Measurements from ENCODE around the gene SLC7A8. TPM values are rescaled to one million over a fixed set of nuclear protein-coding genes. Genes with fewer than 3 reads are reported as not detected.

The SLC7A8 gene
- total and polyA plus RNA-seq, 2 of the 4 experiments (the other 2 are of a cell fraction): 0.31 TPM; not detected in 1

- Histone ChIP-seq H3K56ac (ENCODE audit: extremely low read depth, insufficient read depth, low read length) (no peak overlapping the region), H4K91ac (ENCODE audit: insufficient read depth, low read depth, low read length) (no peak overlapping the region), H2BK15ac (ENCODE audit: low read depth, low read length) (no peak overlapping the region), H3K18ac (ENCODE audit: low read depth, low read length) (no peak overlapping the region), H3K79me1 (ENCODE audit: low read depth in 1 of 2, low read length in 2 of 2) (no peaks in the 10 kb centered on the region), H3K9me1 (ENCODE audit: insufficient read depth, low read length) (no peaks in the 10 kb centered on the region), H3K4ac (ENCODE audit: low read depth, low read length) (no peak overlapping the region), H3K9ac (ENCODE audit: low read depth, low read length) (no peak overlapping the region), H2AK5ac (ENCODE audit: low read depth, low read length) (no peak overlapping the region), H3K4me2 (ENCODE audit: low read depth, low read length) (no peak overlapping the region), H3K36me3 (ENCODE audit: control insufficient read depth, insufficient read depth, low read length) (no peaks in the 10 kb centered on the region), H4K8ac (ENCODE audit: low read depth in 2 of 2, low read length in 2 of 2) (no peak overlapping the region), H4K20me1 (ENCODE audit: insufficient read depth, low read length) (no peaks in the 10 kb centered on the region), H3K27me3 (ENCODE audit: control insufficient read depth, insufficient read depth, low read length) (peaks cover 24% of the 10 kb centered on the region), H4K5ac (ENCODE audit: low read depth, low read length) (no peak overlapping the region), H3K9me3 (ENCODE audit: control insufficient read depth, insufficient read depth, low read length) (no peaks in the 10 kb centered on the region), H2AFZ (replicated peaks; ENCODE audit: low read length, poor library complexity) (no peak overlapping the region), H2BK5ac (ENCODE audit: low read depth, low read length, poor library complexity, severe bottlenecking) (no peak overlapping the region), H2AK9ac (replicated peaks; ENCODE audit: low read depth, low read length, poor library complexity) (no peak overlapping the region), H2BK120ac (ENCODE audit: low read depth, low read length) (no peak overlapping the region), H3K4me1 (ENCODE audit: control insufficient read depth, insufficient read depth, low read length) (no peaks in the 10 kb centered on the region), H3K23ac (ENCODE audit: low read depth, low read length) (no peak overlapping the region), H3K4me3 (ENCODE audit: insufficient read depth, low read depth, low read length) (no peak overlapping the region), H3K27ac (ENCODE audit: insufficient read depth, low read length) (no peak overlapping the region), H3K14ac (replicated peaks; ENCODE audit: low read depth, low read length) (no peak overlapping the region), H2BK20ac (ENCODE audit: low read depth, low read length) (no peak overlapping the region)
- TF ChIP-seq USF2 (IDR thresholded peaks at IDR 0.05; ENCODE audit: low read depth, low read length) (no peak), MAFK (IDR thresholded peaks at IDR 0.05; ENCODE audit: low read depth, low read length) (peak; percentile 73)
- intact Hi-C loops (cut with micrococcal nuclease) (loop anchor here (5.0 to 10.0 kb wide), 3 partner anchors 108 to 200 kb away; partner anchors contain the start of gene AJUBA), in situ Hi-C loops (cut with MboI; ENCODE audit: low sequenced_read_pairs) (no loop called here), dilution Hi-C loops (cut with HindIII; ENCODE audit: low sequenced_read_pairs, unreplicated experiment) (no loop called here)
- DNase-seq (peak; percentile 13), ATAC-seq (ENCODE audit: low read depth) (no peak)
- BruUV-seq (replicated peaks): no TSS peak
- CTCF ChIA-PET: interaction anchor here (0.9 to 5.8 kb wide), 4 partner anchors 22 to 116 kb away, joined by 3 to 76 read pairs (median 3); no protein-coding TSS in a partner anchor
- POLR2A ChIA-PET (ENCODE audit: unreplicated experiment): interaction anchor here (0.7 kb wide), 1 partner anchor 13 kb away, joined by 9 read pairs; no protein-coding TSS in a partner anchor
- no CpG with 5 or more reads among the region's 3 CpGs for WGBS, 2 experiments (ENCODE audit: extremely low coverage in 2 of 2, insufficient read length in 1 of 2)
Observed at GRCh38 chr14:23185063-23185462, 1.6 kb upstream of the SLC7A8 start.

Data from IMR-90 (cell line).